IMR-90 (cell line): ENCODE data around the gene TMEM218. TPM values are rescaled to one million over a fixed set of nuclear protein-coding genes. Genes with fewer than 3 reads are reported as not detected.

Experiments
- ATAC-seq: fragments of 200-7000 bp; cut with Tn5 transposase; 2 replicates; pipeline ENCODE4 v1.9.1; 2020; ENCODE audit warnings: low read depth, mild to moderate bottlenecking, moderate library complexity
- BruUV-seq: library from RNA; stranded (reverse); fragments of 400-500 nt; replicated peaks from 2 replicates; lab custom pipeline; 2021; lab: Mats Ljungman, UMichigan
- CTCF ChIA-PET: fragments of 300-600 bp; formaldehyde crosslinking; extraction: SDS; loops from one replicate; lab custom pipeline; 2021; ENCODE audit warnings: antibody characterized with exemption; lab: Yijun Ruan, JAX
- POLR2A ChIA-PET: fragments of 300-600 bp; sonication (Branson Sonifier 250); formaldehyde crosslinking; loops from one replicate; lab custom pipeline; 2022; ENCODE audit warnings: antibody characterized with exemption; ENCODE audit not compliant: unreplicated experiment; lab: Charles Lee
- DNase-seq: peaks from one replicate; pipeline ENCODE4 v3.0.0; 2013
- H2AFZ ChIP-seq: replicated peaks from 2 replicates; pipeline ENCODE3; 2013; ENCODE audit warnings: low read length, mild to moderate bottlenecking; ENCODE audit not compliant: poor library complexity
- H2AK5ac ChIP-seq: 2 replicates; pipeline ENCODE4 v1.6.1; 2013; ENCODE audit warnings: low read depth, low read length, inconsistent platforms
- H2AK9ac ChIP-seq: replicated peaks from 2 replicates; pipeline ENCODE3; 2013; ENCODE audit warnings: mild to moderate bottlenecking, low read depth, low read length, moderate library complexity; ENCODE audit not compliant: poor library complexity
- H2BK120ac ChIP-seq: 2 replicates; pipeline ENCODE4 v1.6.1; 2013; ENCODE audit warnings: low read depth, low read length, inconsistent platforms
- H2BK15ac ChIP-seq: 3 replicates; pipeline ENCODE4 v1.6.1; 2013; ENCODE audit warnings: low read depth, low read length, inconsistent platforms
- H2BK20ac ChIP-seq: 2 replicates; pipeline ENCODE4 v1.6.1; 2013; ENCODE audit warnings: low read depth, mild to moderate bottlenecking, inconsistent platforms, low read length, moderate library complexity
- H2BK5ac ChIP-seq: 2 replicates; pipeline ENCODE4 v1.6.1; 2013; ENCODE audit warnings: mild to moderate bottlenecking, low read depth, low read length, inconsistent platforms; ENCODE audit not compliant: poor library complexity, severe bottlenecking
- H3K14ac ChIP-seq: replicated peaks from 2 replicates; pipeline ENCODE4 v1.6.1; 2013; ENCODE audit warnings: low read depth, low read length, inconsistent platforms
- H3K18ac ChIP-seq: 2 replicates; pipeline ENCODE4 v1.6.1; 2013; ENCODE audit warnings: low read depth, low read length, control low read depth
- H3K23ac ChIP-seq: 2 replicates; pipeline ENCODE4 v1.6.1; 2013; ENCODE audit warnings: low read depth, low read length, inconsistent platforms
- H3K27ac ChIP-seq: 2 replicates; pipeline ENCODE4 v1.5.1; 2013; ENCODE audit warnings: mild to moderate bottlenecking, control low read depth, low read length; ENCODE audit not compliant: insufficient read depth
- H3K27me3 ChIP-seq: 2 replicates; pipeline ENCODE4 v1.6.1; 2013; ENCODE audit warnings: low read length; ENCODE audit not compliant: control insufficient read depth, insufficient read depth
- H3K36me3 ChIP-seq: 2 replicates; pipeline ENCODE4 v1.6.1; 2013; ENCODE audit warnings: low read length, mixed read lengths; ENCODE audit not compliant: control insufficient read depth, insufficient read depth
- H3K4ac ChIP-seq: 2 replicates; pipeline ENCODE4 v1.6.1; 2013; ENCODE audit warnings: low read depth, low read length, inconsistent platforms
- H3K4me1 ChIP-seq: 2 replicates; pipeline ENCODE4 v1.6.1; 2013; ENCODE audit warnings: low read length, mixed read lengths; ENCODE audit not compliant: control insufficient read depth, insufficient read depth
- H3K4me2 ChIP-seq: 2 replicates; pipeline ENCODE4 v1.6.1; 2013; ENCODE audit warnings: low read depth, mild to moderate bottlenecking, control low read depth, low read length, moderate library complexity
- H3K4me3 ChIP-seq: 2 replicates; pipeline ENCODE4 v1.5.1; 2013; ENCODE audit warnings: low read depth, mild to moderate bottlenecking, control low read depth, low read length, moderate library complexity; ENCODE audit not compliant: insufficient read depth
- H3K56ac ChIP-seq: 2 replicates; pipeline ENCODE4 v1.6.1; 2013; ENCODE audit warnings: low read length, inconsistent platforms; ENCODE audit not compliant: insufficient read depth; ENCODE audit errors: extremely low read depth
- H3K79me1 ChIP-seq, 2 experiments: 2 replicates each; pipeline ENCODE4 v1.6.1; 2013; ENCODE audit warnings: low read length in 2 of 2, inconsistent platforms in 1 of 2, low read depth in 1 of 2
- H3K9ac ChIP-seq: 2 replicates; pipeline ENCODE4 v1.6.1; 2013; ENCODE audit warnings: low read depth, low read length, control low read depth
- H3K9me1 ChIP-seq: 2 replicates; pipeline ENCODE4 v1.6.1; 2013; ENCODE audit warnings: low read length, inconsistent platforms; ENCODE audit not compliant: insufficient read depth
- H3K9me3 ChIP-seq: 2 replicates; pipeline ENCODE4 v1.6.1; 2013; ENCODE audit warnings: low read length; ENCODE audit not compliant: control insufficient read depth, insufficient read depth
- H4K20me1 ChIP-seq: 2 replicates; pipeline ENCODE4 v1.6.1; 2013; ENCODE audit warnings: low read length, inconsistent platforms; ENCODE audit not compliant: insufficient read depth
- H4K5ac ChIP-seq: 2 replicates; pipeline ENCODE4 v1.6.1; 2013; ENCODE audit warnings: mild to moderate bottlenecking, low read depth, low read length, control low read depth
- H4K8ac ChIP-seq, 2 experiments: 2 replicates each; pipeline ENCODE4 v1.6.1; 2013; ENCODE audit warnings: low read depth in 2 of 2, low read length in 2 of 2, control low read depth in 1 of 2, inconsistent platforms in 1 of 2
- H4K91ac ChIP-seq: 2 replicates; pipeline ENCODE4 v1.6.1; 2013; ENCODE audit warnings: low read depth, low read length, inconsistent platforms; ENCODE audit not compliant: insufficient read depth
- BHLHE40 ChIP-seq: fragments of 150-350 bp; IDR thresholded peaks from 2 replicates; pipeline ENCODE4 v1.6.1; 2016; ENCODE audit warnings: mild to moderate bottlenecking, low read depth, low read length
- CEBPB ChIP-seq: IDR thresholded peaks from 2 replicates; pipeline ENCODE4 v1.6.1; 2012; ENCODE audit warnings: low read depth, low read length, improper control_type of control experiment
- FOS ChIP-seq: fragments of 150-350 bp; IDR thresholded peaks from 2 replicates; pipeline ENCODE4 v1.6.1; 2016; ENCODE audit warnings: low read depth, low read length
- MAFK ChIP-seq: IDR thresholded peaks from 2 replicates; pipeline ENCODE4 v1.6.1; 2012; ENCODE audit warnings: low read depth, low read length, improper control_type of control experiment
- MXI1 ChIP-seq: IDR thresholded peaks from 2 replicates; pipeline ENCODE4 v1.6.1; 2012; ENCODE audit warnings: low read depth, mild to moderate bottlenecking, low read length, moderate library complexity, borderline replicate concordance
- NFE2L2 ChIP-seq: fragments of 150-350 bp; IDR thresholded peaks from 2 replicates; pipeline ENCODE4 v1.6.1; 2016; ENCODE audit warnings: low read depth, mild to moderate bottlenecking, low read length
- POLR2A ChIP-seq: IDR thresholded peaks from 2 replicates; pipeline ENCODE4 v1.6.1; 2012; ENCODE audit warnings: mild to moderate bottlenecking, low read depth, low read length
- RAD21 ChIP-seq: IDR thresholded peaks from 2 replicates; pipeline ENCODE4 v1.6.1; 2012; ENCODE audit warnings: low read length, improper control_type of control experiment
- RCOR1 ChIP-seq: IDR thresholded peaks from 2 replicates; pipeline ENCODE4 v1.6.1; 2012; ENCODE audit warnings: mild to moderate bottlenecking, low read length, improper control_type of control experiment; ENCODE audit not compliant: insufficient replicate concordance
- SMC3 ChIP-seq: fragments of 150-350 bp; IDR thresholded peaks from 2 replicates; pipeline ENCODE4 v1.6.1; 2016; ENCODE audit warnings: low read depth, mild to moderate bottlenecking, antibody characterized with exemption, low read length, moderate library complexity
- WGBS, 2 experiments: methylation state at CpG; one replicate each; pipeline versions ENCODE4 v1.1.5 to v1.1.7; 2013; ENCODE audit warnings: missing lambda C conversion rate in 2 of 2; ENCODE audit not compliant: insufficient read length in 1 of 2; ENCODE audit errors: extremely low coverage in 2 of 2; 5-methylcytosine and 5-hydroxymethylcytosine counted together
- dilution Hi-C: fragments of 300-500 bp; cut with HindIII; formaldehyde crosslinking; loops from one replicate; pipeline ENCODE4 v1.14.3; 2018; ENCODE audit warnings: low sequenced_read_pairs; ENCODE audit not compliant: unreplicated experiment
- in situ Hi-C: fragments of 300-500 bp; cut with MboI; formaldehyde crosslinking; loops from 3 replicates; pipeline ENCODE4 v1.14.3; 2019; ENCODE audit warnings: low sequenced_read_pairs, inconsistent platforms, mixed read lengths
- intact Hi-C: fragments of 100-400 bp; cut with micrococcal nuclease; formaldehyde crosslinking; loops from 2 replicates; pipeline ENCODE4 v1.10.0; 2022
- polyA plus RNA-seq, 3 experiments: library from polyadenylated mRNA; depleted of rRNA; stranded (reverse); fragments of >200 nt; gene quantifications; 2 replicates each; pipeline ENCODE4 v1.2.3, GENCODE V29; 2012; ENCODE audit warnings: low replicate concordance in 1 of 3
- total RNA-seq: library from RNA; depleted of rRNA; stranded (reverse); fragments of >200 nt; gene quantifications from 2 replicates; pipeline ENCODE4 v1.2.3, GENCODE V29; 2012
- TF ChIP-seq, protein P1 (sequence below): fragments of 150-350 bp; IDR thresholded peaks from 2 replicates; pipeline ENCODE4 v1.6.1; 2016; ENCODE audit warnings: low read depth, mild to moderate bottlenecking, low read length, moderate library complexity, borderline replicate concordance
- TF ChIP-seq, protein P2 (sequence below): fragments of 150-350 bp; IDR thresholded peaks from 2 replicates; pipeline ENCODE4 v1.6.1; 2017; ENCODE audit warnings: mild to moderate bottlenecking, antibody characterized with exemption, low read length, low read depth

TMEM218 gene
- total and polyA plus RNA-seq, 2 of the 4 experiments (the other 2 are of a cell fraction) = 19.4 to 23.0 TPM

DNA sequence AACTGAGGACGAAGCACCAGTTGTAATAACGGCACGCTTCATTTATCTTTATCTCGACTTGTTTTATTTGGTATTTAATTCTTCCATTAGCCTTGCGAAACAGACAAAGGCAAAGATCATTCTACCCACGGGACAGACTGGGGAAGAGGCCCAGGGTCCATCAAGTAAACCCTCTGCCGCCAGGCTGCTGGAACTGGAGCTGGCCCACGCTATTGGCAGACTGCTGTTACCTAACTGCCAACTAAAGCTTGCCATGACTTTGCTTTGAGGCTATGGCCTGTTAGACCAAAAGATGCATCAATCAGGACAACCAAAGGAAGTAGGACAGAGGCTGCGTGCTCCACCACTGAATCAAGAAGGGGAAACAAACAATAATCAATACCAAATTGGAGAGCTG, 780 bp upstream of the TMEM218 start:
- H3K9me3 ChIP-seq = no peaks in the 10 kb centered on the region
- no peaks in the 10 kb centered on the region; the same call in 1 of the 2 replicates for H3K9me1 ChIP-seq
- peak overlapping the region; percentile 83 for H2AK9ac ChIP-seq
- H4K20me1 ChIP-seq = no peaks in the 10 kb centered on the region
- ChIA-PET POLR2A (interaction anchor here (0.7 to 1.4 kb wide), 2 partner anchors 16 to 21 kb away, joined by 3 read pairs; no protein-coding TSS in a partner anchor), CTCF (interaction anchor here (0.6 to 1.7 kb wide), 2 partner anchors 40 to 234 kb away, joined by 3 to 6 read pairs; no protein-coding TSS in a partner anchor)
- H4K5ac ChIP-seq = peak overlapping the region; percentile 98
- intact Hi-C loops = no loop called here
- peak overlapping the region; percentile 80 for H4K91ac ChIP-seq
- peak overlapping the region; percentile 13; the same call in 1 of the 2 replicates for H3K4me3 ChIP-seq
- H2BK15ac ChIP-seq = no peak overlapping the region
- dilution Hi-C loops = no loop called here
- peak overlapping the region; percentile 26; the same call in 1 of the 2 replicates for H3K18ac ChIP-seq
- 93% methylated on average over 3 of the region's 9 CpGs; no CpG with 5 or more reads in 1 of the 2 experiments for WGBS, 2 experiments
- TF ChIP-seq NFE2L2 (no peak), BHLHE40 (no peak), MXI1 (no peak), RCOR1 (no peak), FOS (no peak), POLR2A (no peak), RAD21 (no peak), MAFK (no peak), SMC3 (no peak), CEBPB (no peak)
- TF ChIP-seq, protein P1, sequence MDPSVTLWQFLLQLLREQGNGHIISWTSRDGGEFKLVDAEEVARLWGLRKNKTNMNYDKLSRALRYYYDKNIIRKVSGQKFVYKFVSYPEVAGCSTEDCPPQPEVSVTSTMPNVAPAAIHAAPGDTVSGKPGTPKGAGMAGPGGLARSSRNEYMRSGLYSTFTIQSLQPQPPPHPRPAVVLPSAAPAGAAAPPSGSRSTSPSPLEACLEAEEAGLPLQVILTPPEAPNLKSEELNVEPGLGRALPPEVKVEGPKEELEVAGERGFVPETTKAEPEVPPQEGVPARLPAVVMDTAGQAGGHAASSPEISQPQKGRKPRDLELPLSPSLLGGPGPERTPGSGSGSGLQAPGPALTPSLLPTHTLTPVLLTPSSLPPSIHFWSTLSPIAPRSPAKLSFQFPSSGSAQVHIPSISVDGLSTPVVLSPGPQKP = no peak
- TF ChIP-seq, protein P2, sequence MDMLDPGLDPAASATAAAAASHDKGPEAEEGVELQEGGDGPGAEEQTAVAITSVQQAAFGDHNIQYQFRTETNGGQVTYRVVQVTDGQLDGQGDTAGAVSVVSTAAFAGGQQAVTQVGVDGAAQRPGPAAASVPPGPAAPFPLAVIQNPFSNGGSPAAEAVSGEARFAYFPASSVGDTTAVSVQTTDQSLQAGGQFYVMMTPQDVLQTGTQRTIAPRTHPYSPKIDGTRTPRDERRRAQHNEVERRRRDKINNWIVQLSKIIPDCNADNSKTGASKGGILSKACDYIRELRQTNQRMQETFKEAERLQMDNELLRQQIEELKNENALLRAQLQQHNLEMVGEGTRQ = no peak
- H3K9ac ChIP-seq = peak overlapping the region; percentile 41; the same call in 1 of the 2 replicates
- H3K27me3 ChIP-seq = peaks cover 2% of the 10 kb centered on the region
- in situ Hi-C loops = no loop called here
- DNase-seq (no peak), ATAC-seq (no peak)
- peaks cover 3 to 16% of the 10 kb centered on the region in 2 experiments; a peak in 2 of 4 replicates for H3K79me1 ChIP-seq
- no peak overlapping the region for H3K23ac ChIP-seq
- peak overlapping the region; percentile 33 for H2BK5ac ChIP-seq
- peak overlapping the region; percentile 56 for H2AK5ac ChIP-seq
- no TSS peak for BruUV-seq
- H3K36me3 ChIP-seq = no peaks in the 10 kb centered on the region
- H3K27ac ChIP-seq = peak overlapping the region; percentile 62; the same call in 1 of the 2 replicates
- H3K4me1 ChIP-seq = peaks cover 7% of the 10 kb centered on the region
- H3K14ac ChIP-seq = peak overlapping the region; percentile 91
- H3K56ac ChIP-seq = no peak overlapping the region
- peak overlapping the region; percentile 15; the same call in 1 of the 2 replicates for H2BK120ac ChIP-seq
- no peak overlapping the region for H2BK20ac ChIP-seq
- peak overlapping the region; percentile 95 for H2AFZ ChIP-seq
- peak overlapping the region; percentile 93 to 98 for H4K8ac ChIP-seq
- H3K4ac ChIP-seq = peak overlapping the region; percentile 86
- peak overlapping the region; percentile 74 for H3K4me2 ChIP-seq
